Cardiac atrium fibroblast (primary cell): Measurements from ENCODE around the gene ACOX3. TPM values are rescaled to one million over a fixed set of nuclear protein-coding genes. Genes with fewer than 3 reads are reported as not detected.

Experiments
- total RNA-seq: library from RNA; depleted of rRNA; stranded (reverse); fragments of >200 nt; gene quantifications from 2 replicates; pipeline ENCODE4 v1.2.3, GENCODE V29; 2015

The ACOX3 gene
- total RNA-seq, result 28.7 and 49.6 TPM in 2 replicates

DNA sequence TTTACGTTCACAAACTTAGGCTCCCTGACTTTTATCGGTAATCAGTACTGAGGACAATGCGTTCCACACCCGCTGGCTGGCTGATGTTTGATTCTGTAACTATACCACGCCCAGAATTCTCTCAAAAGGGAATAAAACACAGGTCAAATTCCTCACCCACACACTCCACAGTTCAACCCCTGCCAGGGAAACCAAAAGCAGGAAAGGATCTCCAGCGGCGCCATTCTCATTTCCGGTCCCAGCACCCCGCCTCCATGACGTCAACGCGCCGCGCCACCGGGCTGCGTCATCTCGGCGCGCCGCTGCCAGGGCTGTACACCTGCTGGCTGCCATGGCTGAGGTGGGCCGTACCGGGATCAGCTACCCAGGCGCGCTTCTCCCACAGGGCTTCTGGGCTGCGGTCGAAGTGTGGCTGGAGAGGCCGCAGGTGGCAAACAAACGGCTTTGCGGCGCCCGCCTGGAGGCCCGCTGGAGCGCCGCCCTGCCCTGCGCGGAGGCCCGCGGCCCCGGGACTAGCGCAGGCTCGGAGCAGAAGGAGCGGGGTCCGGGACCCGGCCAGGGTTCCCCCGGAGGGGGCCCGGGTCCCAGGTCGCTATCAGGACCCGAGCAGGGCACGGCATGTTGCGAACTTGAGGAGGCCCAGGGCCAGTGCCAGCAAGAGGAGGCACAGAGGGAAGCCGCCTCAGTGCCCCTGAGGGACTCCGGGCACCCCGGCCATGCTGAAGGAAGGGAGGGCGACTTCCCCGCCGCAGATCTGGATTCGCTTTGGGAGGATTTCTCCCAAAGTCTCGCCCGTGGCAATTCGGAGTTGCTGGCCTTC, at the start of gene ACOX3, which contains the start of gene TRMT44:
Gene ACOX3 (minus strand): TSS at position 232 of the 820 bp plus-strand sequence. CDS start 24,202 bp downstream, outside the sequence.
Gene TRMT44 (plus strand): TSS at position 286 of the 820 bp plus-strand sequence. CDS start 46 bp downstream, at position 332.

Other genes with a start within 250 kb of the ACOX3 start
- 17.7 and 26.0 TPM in 2 replicates for gene SH3TC1, start 241.4 kb downstream of the ACOX3 start, total RNA-seq
- gene HTRA3, start 171.0 kb downstream of the ACOX3 start, total RNA-seq, result 14.6 and 20.6 TPM in 2 replicates
- 9.2 and 17.0 TPM in 2 replicates for gene TRMT44, start 54 bp upstream of the ACOX3 start, total RNA-seq
- gene GPR78, start 139.7 kb upstream of the ACOX3 start, total RNA-seq, result 0.36 TPM in 1 of 2 replicates, not detected in the other
- 6.5 and 6.9 TPM in 2 replicates for gene CPZ, start 152.0 kb upstream of the ACOX3 start, total RNA-seq